GM23248 (cell line): ENCODE results near the gene BET1.

ENCODE experiments used
- EZH2 ChIP-seq: fragments of 200-600 bp; sonication (generic); IDR thresholded peaks from 2 replicates; pipeline ENCODE4 v1.6.1; 2018; ENCODE audit warnings: antibody characterized with exemption, mild to moderate bottlenecking; ENCODE audit not compliant: insufficient read depth, poor library complexity, severe bottlenecking
- EZH2phosphoT487 ChIP-seq: fragments of 200-600 bp; sonication (generic); IDR thresholded peaks from 2 replicates; pipeline ENCODE4 v1.6.1; 2018; ENCODE audit warnings: antibody characterized with exemption, moderate library complexity, mild to moderate bottlenecking, low read depth; ENCODE audit not compliant: insufficient read depth

- TF ChIP-seq EZH2phosphoT487 (no peak), EZH2 (no peak)
These were observed 45.5 kb upstream of the BET1 start for GRCh38 chr7:94049615-94050014.
